GM20431 (cell line): ENCODE data around the gene C4orf46.

Experiments used
- in situ Hi-C: fragments of 300-500 bp; cut with MseI, MboI; formaldehyde crosslinking; loops from one replicate; pipeline ENCODE4 v1.15.0; 2020; ENCODE audit warnings: low sequenced_read_pairs; ENCODE audit not compliant: unreplicated experiment

Gene C4orf46

GRCh38 chr4:158657291-158657690, 14.4 kb downstream of the C4orf46 start:
- in situ Hi-C loops = no loop called here

GRCh38 chr4:158656439-158656838, 15.2 kb downstream of the C4orf46 start:
- in situ Hi-C loops = no loop called here

- in situ Hi-C loops = no loop called here
Measured at GRCh38 chr4:158652920-158653319, 18.8 kb downstream of the C4orf46 start.

GRCh38 chr4:158649111-158649680, 22.5 kb downstream of the C4orf46 start:
- in situ Hi-C loops = loop anchor here (25.0 kb wide), 1 partner anchor 387 kb away; no protein-coding TSS in a partner anchor

- in situ Hi-C loops = loop anchor here (25.0 kb wide), 1 partner anchor 382 kb away; no protein-coding TSS in a partner anchor
Measured at GRCh38 chr4:158644760-158645159, 26.9 kb downstream of the C4orf46 start.

GRCh38 chr4:158644356-158644755, 27.3 kb downstream of the C4orf46 start:
- in situ Hi-C loops = loop anchor here (25.0 kb wide), 1 partner anchor 382 kb away; no protein-coding TSS in a partner anchor

- in situ Hi-C loops = loop anchor here (25.0 kb wide), 1 partner anchor 374 kb away; no protein-coding TSS in a partner anchor
Measured at GRCh38 chr4:158636619-158637018, 35.1 kb downstream of the C4orf46 start.

- in situ Hi-C loops = loop anchor here (25.0 kb wide), 1 partner anchor 369 kb away; no protein-coding TSS in a partner anchor
Measured at GRCh38 chr4:158630893-158631292, 40.8 kb downstream of the C4orf46 start.

GRCh38 chr4:158625544-158625943, 46.1 kb downstream of the C4orf46 start:
- in situ Hi-C loops = loop anchor here (25.0 kb wide), 1 partner anchor 363 kb away; no protein-coding TSS in a partner anchor

- in situ Hi-C loops = loop anchor here (25.0 kb wide), 1 partner anchor 363 kb away; no protein-coding TSS in a partner anchor
Measured at GRCh38 chr4:158624889-158625478, 46.7 kb downstream of the C4orf46 start.

- in situ Hi-C loops = no loop called here
Measured at GRCh38 chr4:158622251-158622650, 49.4 kb downstream of the C4orf46 start.

GRCh38 chr4:158621729-158622128, 50.0 kb downstream of the C4orf46 start:
- in situ Hi-C loops = no loop called here

GRCh38 chr4:158617956-158618355, 53.7 kb downstream of the C4orf46 start:
- in situ Hi-C loops = no loop called here
